Keratinocyte (primary cell): ENCODE data around the gene KIAA1217.

Experiments used
- CTCF ChIP-seq, 3 experiments: IDR thresholded peaks in 1 of 3; conservative IDR thresholded peaks in 1 of 3; optimal IDR thresholded peaks in 1 of 3; 2 replicates in 2 of 3; 3 replicates in 1 of 3; pipeline versions ENCODE3 to v1.5.1; 2011; ENCODE audit warnings: low read length in 3 of 3, mild to moderate bottlenecking in 3 of 3, moderate library complexity in 2 of 3, control low read depth in 1 of 3, inconsistent platforms in 1 of 3; ENCODE audit not compliant: insufficient read depth in 2 of 3; ENCODE audit errors: extremely low read depth in 1 of 3
- EZH2 ChIP-seq: IDR thresholded peaks from one replicate; pipeline ENCODE4 v1.6.1; 2012; ENCODE audit warnings: inconsistent platforms, mild to moderate bottlenecking, low read length, moderate library complexity

- TF ChIP-seq CTCF (optimal IDR thresholded peaks at IDR 0.05 in 1 of 3, IDR thresholded peaks at IDR 0.05 in 1 of 3, conservative IDR thresholded peaks at IDR 0.05 in 1 of 3; ENCODE audit: extremely low read depth in 1 of 3, insufficient read depth in 2 of 3, low read length in 3 of 3) (no peak), EZH2 (no peak)
These were observed 335.8 kb downstream of the KIAA1217 start for GRCh38 chr10:24544776-24545175.
